ENCODE measurements around the gene CHST9.

The CHST9 gene

GRCh38 chr18:27075828-27076227 is 109.3 kb downstream of the CHST9 start:
- no peak for DNase-seq

DNA sequence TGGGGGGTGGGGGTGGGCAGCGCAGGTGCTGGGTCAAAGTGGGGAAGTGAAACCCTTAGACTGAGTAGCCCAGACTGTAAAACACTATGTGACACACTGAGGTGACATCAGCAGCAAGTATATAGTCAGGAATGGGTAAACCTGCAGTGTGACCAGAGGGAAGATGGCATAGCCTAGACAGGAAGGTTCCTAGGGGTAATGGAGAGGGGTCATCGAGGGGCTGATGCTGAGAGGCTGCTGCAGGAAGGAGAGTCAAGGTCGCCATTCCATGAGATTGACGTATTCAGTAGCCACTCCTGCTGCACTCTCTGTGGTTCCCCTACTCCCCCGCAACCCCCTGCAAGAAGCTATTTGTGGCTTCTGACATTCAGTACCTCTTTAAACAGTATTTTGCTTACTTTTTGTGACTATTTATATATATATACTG is 111.7 kb downstream of the CHST9 start:
- DNase-seq, result no peak

DNA sequence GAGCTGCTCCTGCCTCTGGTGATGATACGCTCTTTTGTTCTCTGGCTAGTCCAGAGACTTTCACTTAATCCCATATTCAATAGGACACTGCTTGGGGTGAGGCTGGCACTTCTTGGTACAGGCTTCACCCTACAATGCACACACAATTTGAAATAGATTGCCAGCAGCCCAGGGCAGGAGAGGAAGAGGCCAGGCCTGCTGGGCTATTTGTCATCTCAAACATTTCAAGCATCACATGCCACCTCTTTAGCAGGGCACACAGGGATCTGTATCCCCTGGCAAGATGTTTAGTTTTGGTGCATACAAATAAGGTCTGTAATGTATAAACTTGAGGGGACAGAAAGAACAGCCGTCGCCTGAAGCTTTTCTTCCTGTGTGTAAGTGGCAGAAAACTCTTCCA is 120.4 kb downstream of the CHST9 start:
- DNase-seq, result no peak

DNA sequence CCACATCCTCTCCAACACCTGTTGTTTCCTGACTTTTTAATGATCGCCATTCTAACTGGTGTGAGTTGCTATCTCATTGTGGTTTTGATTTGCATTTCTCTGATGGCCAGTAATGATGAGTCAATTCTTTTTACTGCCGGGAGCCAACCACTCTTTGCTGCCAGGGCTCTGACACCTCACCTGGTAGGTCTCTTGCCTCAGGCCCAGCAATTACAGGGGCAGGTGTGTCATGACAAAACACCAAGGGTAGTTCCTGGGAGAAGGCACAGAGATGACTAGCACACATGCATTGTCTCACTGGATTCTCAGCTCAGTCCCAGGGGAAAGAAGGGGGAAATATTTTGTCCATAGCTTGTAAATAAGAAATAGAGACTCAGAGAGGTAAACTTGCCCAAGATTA is 122.3 kb downstream of the CHST9 start:
- no peak for DNase-seq

- DNase-seq, result no peak
These were observed 123.5 kb downstream of the CHST9 start for GRCh38 chr18:27061488-27062095.

DNA sequence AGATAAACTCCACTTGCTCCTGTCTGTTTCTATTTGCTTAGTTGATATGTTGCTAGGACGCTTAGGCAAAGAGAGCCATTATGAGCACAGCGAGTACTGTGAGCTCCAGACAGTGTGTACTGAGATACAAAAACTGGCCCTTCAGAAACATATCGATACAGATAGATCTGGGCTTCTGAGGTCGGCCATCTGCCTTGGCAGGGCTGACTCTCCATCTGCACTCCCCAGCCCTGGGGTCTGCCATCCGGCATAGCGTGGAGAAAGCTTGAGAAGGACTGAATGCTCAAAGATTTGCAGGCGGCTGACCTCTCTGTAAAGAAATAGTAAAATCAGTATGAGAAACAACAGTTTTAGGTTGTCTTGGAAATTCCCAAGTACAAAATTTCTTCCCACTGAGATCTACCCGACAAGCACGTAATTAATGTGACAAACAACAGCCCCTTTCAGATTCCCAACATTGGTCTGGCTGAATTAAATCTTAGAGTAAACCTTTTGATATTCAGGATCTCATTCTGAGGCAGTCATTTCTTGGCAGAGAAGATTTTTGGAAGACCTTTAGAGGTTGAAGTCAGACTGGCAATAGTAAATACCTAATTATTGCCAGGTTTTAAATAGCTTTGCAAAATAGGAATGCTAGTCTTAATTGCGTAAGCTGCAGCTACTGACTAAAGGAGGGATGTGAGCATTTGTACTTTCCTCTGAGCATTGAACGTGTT is 127.4 kb downstream of the CHST9 start:
- DNase-seq, result no peak

- no peak for DNase-seq
These were observed 130.2 kb downstream of the CHST9 start for GRCh38 chr18:27054926-27055325.

DNA sequence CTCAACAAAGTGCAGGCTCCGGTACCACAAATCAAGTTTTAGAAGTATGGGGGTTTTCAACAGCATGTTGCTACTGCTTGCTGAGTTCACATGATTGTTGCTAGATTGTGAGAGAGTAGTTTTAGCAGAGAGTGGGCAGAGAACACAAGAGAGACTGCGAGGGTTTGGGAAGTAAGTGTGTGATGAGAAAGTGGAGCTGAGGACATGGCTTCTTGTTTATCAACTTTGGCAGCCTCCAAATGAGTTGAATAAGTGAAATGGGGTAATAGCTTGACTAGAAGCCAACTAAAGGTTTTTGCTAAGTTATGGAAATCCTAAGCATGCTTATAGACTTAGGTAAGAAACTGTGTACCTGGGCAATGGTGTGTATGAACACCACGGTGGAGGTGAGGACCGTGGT is 135.1 kb downstream of the CHST9 start:
- no peak for DNase-seq

DNA sequence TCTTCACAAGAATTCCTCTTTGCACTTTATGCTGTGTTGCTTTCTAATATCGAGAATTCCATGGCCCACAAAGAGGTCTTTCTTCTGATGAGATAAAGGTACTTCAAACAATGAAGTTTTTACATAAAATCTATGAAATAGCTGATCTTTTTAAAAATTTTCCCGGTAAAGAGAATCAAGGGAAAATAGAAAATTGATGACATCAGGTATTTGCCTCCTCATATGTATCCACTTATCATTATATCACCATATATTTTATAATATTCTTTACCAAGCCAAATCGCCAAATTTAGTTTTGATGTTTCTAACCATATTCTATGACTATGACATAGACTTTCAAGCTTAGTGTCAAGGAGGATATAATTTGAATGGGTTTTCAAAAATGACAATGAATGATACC is 139.8 kb downstream of the CHST9 start:
- DNase-seq, result no peak

- DNase-seq, result no peak
These were observed 142.9 kb downstream of the CHST9 start for GRCh38 chr18:27042177-27042576.

DNA sequence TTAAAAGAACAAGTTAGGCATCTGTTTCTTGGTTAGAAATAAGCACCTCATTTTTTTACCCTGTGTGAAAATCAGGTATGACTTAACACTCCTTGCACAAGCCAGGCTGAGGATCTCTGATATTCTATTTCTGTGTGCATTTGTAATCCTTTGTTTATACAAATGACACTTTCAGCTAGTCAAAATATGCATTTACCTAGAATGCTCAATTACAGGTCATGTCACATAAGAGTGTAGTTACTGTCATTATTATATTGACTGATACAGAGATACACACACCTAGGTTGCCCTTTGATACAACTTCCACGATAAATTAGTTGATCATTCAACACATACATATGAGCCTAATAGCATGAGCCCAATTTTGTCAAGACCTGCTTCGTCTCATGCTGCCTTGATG is 144.3 kb downstream of the CHST9 start:
- DNase-seq, result no peak

GRCh38 chr18:27033722-27034121 is 151.4 kb downstream of the CHST9 start:
- DNase-seq, result no peak

DNA sequence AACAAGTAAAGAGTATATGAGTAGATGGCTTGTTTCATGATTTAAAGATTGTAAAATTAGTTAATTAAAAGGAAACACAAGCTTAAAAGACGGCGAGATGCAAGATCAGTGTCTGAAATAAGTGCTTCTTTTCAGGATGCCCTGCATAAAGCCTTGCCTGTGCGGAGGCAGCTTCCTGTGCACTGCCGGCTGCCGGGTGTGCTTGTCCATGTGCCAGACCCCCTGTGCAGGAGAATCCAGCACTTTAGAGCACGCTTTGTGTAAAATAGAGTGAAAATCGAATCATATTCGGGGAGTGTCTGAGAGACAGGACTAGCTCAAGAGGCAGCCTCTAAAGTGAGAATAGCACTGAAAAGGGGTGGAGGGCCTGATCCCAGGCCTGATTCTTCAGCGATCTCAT is 154.7 kb downstream of the CHST9 start:
- no peak for DNase-seq

DNA sequence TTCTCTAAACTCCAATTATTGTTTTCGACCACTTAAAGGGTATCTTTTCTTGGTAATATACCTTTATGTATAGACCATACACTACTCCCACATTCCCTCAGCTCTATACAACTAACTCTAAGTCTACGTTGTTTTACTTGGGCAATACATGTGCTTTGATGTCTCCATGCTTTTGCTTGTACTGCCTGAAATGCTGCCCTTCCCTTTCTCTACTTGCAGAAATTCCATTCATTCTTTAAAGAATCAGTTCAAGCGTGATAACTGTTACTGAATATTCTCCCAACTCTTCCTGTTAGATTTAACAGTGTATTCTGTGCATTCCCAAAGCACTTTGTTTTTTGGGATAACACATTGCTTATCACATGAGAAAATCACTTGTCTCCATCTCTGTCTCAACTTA is 162.6 kb downstream of the CHST9 start:
- no peak for DNase-seq

DNA sequence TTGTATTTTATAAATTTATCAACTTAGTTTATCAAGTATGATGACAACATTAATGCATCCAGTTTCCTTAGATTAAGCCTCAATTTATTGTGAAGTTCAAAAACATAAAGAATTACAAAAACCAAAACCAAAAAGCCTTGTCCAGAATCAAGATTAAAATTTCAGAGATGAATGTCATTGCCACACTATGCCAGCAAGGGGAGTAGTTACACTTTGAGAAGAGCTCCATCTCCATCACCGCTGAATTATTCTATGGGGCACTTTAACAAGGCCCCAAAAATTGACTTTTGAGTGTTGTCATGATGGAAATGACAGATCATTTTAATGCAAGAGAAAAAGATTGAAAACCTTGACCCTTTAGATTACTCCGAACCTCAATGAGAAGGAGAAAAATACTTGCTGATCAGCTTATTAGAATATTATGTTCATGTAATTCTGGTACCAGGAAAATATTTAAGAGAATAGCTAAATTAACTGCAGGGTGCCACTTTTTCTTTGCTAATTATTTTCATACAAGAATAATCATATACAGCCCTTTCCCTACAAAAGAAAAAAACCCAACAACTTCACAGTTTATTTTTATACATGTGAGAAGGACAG is 167.1 kb downstream of the CHST9 start:
- no peak for DNase-seq

DNA sequence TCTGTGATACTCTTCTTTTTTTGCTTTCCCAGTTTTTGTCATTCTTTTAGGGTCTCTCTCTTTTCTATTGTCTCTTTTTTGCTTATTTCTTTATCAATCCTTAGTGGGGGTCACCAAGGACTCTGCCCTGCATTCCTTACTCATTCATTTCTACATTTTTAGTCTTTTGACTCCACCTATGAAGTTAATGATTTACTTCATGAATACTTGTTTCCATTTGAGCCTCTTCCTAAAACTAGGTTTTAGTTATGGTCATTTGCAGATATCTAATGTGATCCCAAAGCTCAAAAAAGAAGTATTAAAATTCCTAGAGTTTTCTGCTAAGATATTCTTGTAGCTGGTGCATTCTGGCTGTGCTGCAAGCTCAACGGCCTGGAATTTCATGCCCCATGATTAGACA is 170.3 kb downstream of the CHST9 start:
- DNase-seq, result no peak

DNA sequence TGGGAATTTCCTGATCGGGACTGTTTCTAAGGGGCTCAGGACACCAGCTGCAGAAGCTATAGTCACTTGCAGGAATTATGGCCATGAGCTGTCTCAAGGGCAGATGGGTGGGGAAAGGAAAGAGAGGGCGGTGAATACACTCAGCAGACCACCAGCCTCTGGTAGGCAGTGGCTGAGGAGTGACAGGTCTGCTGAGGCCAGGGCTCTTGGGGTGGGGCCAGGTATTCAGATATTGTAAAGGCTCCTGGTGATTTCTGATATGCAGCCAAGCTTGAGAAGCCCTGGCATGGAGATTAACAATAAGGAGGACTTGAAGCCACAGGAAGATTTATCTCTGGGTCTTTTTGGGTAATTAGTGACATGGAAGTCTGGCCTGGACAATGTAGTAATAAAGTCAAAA is 174.3 kb downstream of the CHST9 start:
- no peak for DNase-seq

- DNase-seq, result no peak
These were observed 175.8 kb downstream of the CHST9 start for GRCh38 chr18:27009293-27009692.

DNA sequence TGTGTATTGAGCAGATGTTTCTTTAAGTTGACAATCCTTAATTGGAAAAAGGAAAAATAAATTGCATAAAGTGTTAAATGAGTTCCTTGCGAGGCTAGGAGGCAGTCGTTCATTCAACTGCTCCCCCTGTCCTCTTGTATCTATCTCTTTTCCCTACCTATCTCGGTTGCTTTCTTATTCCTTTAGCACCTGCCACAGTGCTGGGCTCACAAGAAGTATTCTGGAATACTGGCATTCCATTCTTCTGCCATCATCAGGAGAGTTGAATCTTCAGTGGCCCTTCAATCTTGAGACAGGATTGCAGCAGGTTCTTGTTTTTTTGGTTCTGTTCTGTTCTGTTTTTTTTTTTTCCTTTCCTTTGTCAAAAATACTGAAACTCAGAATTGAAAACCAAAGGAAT is 176.5 kb downstream of the CHST9 start:
- DNase-seq, result no peak

DNA sequence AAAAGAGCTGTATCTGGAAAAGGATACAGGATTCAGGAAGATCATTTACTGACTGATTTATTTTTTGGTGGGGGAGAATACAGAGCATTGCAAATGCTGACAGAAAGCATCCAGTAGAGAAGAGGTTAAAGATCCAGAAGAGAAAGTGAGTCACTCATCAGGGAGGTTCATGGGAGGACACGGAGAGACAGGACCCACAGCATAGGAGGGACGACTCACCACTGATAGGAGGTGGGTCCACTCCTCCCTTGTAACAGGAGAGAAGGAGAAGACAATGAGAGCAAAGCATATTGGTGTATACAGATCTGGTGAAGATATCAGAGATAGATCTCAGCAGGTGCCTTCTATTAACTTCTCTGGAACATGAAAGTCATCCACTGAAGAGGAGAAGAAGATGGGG is 177.2 kb downstream of the CHST9 start:
- DNase-seq, result no peak

- DNase-seq, result no peak
These were observed 179.5 kb downstream of the CHST9 start for GRCh38 chr18:27005589-27005988.

DNA sequence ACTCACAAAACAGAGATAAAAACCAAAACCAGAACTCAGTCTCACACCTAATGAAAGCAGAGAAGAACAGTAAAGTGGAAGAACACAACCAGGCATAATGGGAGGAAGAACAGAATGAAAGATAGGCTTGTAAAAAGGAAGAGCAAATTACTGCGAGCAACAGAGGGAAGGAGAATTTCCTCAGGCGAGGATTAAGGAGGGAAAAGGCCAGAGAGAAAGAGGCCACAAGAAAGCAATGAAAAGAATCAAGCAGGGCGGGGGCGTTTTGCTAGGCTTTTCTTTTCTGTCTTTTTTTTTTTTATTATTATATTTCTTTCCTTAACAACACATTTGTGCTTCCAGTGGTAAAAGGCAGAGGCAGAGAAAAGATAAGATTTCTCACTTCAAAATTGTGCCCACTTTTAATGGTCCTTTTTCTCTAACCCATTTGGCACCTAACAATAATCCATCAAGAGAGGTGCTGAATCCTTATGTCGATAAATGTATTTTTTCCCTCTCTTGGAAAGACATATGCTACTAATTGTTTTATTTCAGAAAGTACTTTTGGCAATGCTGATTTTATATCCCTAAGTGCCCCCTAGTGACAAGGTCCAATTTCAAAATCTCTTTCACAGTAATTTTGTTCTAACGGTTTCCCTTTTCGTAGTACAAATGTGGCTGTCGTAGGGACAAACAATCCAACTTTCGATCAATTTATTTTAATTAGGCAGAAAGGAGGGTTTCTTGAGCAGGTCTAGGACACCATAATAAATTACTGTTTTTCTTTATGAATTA is 180.9 kb downstream of the CHST9 start:
- DNase-seq, result no peak

- no peak for DNase-seq
These were observed 185.3 kb downstream of the CHST9 start for GRCh38 chr18:26999797-27000196.

DNA sequence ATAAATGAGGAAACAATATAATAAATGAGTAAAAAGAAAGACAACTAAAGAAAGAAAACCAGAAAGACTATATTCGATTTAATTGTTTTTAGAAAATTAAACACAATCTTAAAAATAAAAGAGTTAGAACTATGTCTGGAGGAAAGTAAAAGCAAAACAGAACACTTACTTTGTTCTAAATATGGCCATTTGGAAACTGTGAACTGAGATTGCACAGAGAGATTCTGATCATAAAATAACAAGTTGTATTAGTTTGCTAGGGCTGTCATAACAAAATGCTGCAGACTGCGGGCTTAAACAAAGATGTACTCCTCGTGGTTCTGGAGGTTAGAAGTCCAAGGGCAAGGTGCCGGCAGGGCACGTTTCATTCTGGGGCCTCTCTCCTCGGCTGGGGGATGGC is 191.5 kb downstream of the CHST9 start:
- no peak for DNase-seq
